Esophagus squamous epithelium (tissue), 4 donors: ENCODE results near the gene OR2F1.

ENCODE experiments used
- CTCF ChIP-seq, 6 experiments: fragments of 450-650 bp in 4 of 6; fragments of 200-600 bp in 2 of 6; sonication (generic) in 2 of 6; IDR thresholded peaks; one replicate each; pipeline ENCODE4 v1.5.1; 2016 to 2019; ENCODE audit warnings: antibody characterized with exemption in 6 of 6, mild to moderate bottlenecking in 4 of 6, moderate library complexity in 4 of 6
- POLR2A ChIP-seq, 4 donors: fragments of 450-650 bp; IDR thresholded peaks; one replicate each; pipeline ENCODE4 v1.6.1; 2017; ENCODE audit warnings: antibody characterized with exemption in 4 of 4, mild to moderate bottlenecking in 4 of 4, moderate library complexity in 3 of 4

- no peak for TF ChIP-seq CTCF (IDR thresholded peaks at IDR 0.05)
- TF ChIP-seq POLR2A (IDR thresholded peaks at IDR 0.05) = no peak
Measured at GRCh38 chr7:143980746-143981510, 26.3 kb downstream of the OR2F1 start.
